ENCODE data around the gene GIGYF2. TPM values are rescaled to one million over a fixed set of nuclear protein-coding genes. Genes with fewer than 3 reads are reported as not detected.

The GIGYF2 gene

Small RNA genes lying within 50 kb of the gene (small RNA-seq; reads per million reads assigned to genes)
- gene RF00019 (ENCODE audit: insufficient read depth) (not detected), gene RN7SL359P (ENCODE audit: insufficient read depth) (not detected), gene RNU6-107P (ENCODE audit: insufficient read depth) (not detected)
